HG02852 (cell line): ENCODE results near the gene DCC.

ENCODE experiments used
- ATAC-seq: cut with Tn5 transposase; IDR thresholded peaks from one replicate; pipeline ENCODE4 v1.9.1; 2021; ENCODE audit warnings: mild to moderate bottlenecking, moderate library complexity; ENCODE audit not compliant: unreplicated experiment

DCC gene

DNA sequence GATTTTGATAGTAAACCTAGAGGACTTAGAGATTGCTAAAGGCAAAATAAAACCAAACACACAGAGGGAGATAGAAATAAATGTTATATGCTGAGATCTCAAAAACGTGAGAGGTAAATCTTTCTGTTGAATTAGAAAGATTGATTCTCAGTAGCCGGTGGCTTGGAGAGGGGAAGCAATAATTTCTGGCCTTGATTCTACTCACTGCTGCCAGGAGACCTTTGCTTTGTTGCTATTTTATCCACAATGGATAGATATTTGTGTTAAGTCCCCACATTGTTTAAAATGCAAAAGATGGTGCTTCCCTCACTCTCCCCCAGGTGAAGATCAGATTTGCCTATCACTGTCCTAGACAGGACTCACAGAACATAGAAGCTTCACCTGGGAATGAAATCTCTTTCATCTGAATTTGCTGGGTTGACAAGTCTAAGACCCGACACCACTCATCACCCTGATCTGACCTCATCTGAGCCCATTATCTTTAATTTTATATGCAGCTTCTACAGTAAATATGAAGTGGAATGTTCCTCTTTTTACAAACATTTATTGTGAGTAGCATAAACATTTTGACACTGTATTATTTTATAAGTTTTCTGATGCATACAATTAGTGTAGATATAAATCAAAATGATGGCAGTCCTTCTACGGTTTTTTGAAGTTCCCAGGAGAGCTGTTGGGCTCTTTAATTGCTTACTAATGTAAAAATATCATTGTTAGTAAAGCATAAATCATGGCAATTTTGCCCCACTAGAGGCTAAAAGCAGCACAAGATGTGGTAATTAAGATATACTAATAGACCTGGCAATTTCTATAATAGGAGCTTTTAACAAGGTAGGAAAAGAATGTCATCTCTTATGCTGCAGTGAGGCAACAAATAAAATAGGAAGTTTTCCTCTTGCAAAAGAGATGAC lies 149.7 kb downstream of the DCC start:
- no peak for ATAC-seq

DNA sequence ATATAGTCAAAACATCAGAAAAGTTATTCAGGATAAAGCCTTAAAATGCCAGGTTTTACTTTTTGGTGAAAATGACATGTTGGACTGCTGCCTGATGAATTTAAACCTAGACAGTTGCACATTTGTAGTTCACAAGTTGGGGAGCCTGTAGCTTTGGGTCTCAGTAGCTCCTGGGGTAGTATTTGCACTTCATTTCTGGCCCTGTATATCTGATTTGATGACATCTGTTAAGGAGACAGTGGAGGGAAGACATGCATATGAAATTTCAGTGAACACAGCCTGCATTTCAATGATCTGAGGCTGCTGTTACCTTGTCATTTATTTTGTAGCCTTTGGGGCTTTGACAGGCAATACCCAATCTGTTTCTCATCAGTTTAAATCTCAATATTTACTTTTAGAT lies 156.4 kb downstream of the DCC start:
- ATAC-seq: no peak

DNA sequence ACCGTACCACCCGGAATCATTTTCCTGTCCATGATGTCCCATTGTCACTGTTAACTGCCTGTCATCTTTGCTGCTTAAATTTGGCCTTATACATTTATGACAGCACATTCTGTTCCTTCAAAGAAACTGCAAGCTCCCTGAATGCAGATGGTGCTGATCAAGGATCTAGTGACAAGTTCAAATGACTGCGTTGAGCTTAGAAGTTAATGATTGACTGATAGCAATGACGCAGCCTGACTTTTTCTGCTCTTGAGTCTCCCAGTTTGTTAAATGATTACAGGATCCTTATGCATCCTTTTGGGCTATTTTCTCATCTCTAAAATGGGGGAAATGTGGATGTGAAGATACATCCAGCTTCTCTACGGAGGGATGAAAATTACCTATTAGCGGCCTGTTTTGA lies 159.0 kb downstream of the DCC start:
- no peak for ATAC-seq

DNA sequence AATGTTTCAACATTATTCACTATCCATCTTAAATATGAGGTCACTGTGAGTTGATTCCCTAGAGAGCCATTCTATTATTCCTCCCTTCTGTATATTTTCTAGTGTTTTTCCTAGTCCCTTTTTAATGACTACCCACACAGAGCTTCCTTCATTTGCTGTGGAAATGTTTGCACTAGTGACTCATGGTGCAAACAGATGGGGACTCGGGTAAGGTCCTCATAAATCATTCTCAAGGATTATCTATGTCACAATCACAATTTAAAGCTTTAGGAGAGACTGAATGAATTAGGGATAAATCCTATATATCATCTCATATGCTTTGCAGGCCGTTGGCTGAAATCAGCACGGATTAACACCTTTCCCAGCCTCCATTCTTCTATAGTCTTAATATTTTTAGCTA lies 159.6 kb downstream of the DCC start:
- ATAC-seq: no peak

DNA sequence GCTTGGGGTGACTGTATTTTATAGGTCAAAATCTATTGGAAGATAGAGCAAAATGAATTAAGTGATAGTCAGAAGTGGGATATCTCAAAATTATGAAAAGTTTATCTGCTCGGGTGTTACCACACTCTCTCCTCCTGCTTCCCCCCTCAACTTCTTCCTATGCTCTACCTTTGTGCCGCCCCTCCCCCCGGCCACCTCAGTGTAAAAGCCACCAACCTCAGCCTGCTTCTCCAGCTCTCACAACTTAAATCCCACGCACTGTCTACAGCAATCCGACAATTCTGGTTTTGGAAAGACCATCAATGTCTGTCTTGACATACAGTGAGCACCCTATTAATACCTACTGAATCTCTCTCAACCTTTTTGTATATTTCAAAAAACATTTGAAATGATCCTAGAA lies 164.6 kb downstream of the DCC start:
- no peak for ATAC-seq

GRCh38 chr18:52510139-52510538 lies 170.1 kb downstream of the DCC start:
- no peak for ATAC-seq

DNA sequence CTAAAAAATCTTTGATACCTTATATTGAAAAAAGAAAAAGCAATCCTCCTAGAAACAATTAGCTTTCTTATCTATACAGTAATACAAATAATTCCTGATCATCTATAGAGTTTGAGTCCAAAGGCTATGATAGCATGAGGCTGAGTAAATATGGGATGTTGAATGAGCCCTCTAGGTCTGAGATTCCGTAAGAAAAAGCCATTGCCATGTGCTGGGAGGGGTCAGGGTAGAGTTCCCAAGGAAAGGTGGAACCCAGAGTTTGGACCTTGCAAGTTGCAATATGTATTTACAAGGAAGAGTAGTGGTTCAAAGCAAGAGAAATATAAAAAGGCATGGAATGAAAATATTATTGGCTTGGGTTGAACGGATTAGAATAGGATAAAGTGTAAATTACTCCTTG lies 178.1 kb downstream of the DCC start:
- no peak for ATAC-seq

GRCh38 chr18:52519021-52519420 lies 179.0 kb downstream of the DCC start:
- ATAC-seq: no peak

DNA sequence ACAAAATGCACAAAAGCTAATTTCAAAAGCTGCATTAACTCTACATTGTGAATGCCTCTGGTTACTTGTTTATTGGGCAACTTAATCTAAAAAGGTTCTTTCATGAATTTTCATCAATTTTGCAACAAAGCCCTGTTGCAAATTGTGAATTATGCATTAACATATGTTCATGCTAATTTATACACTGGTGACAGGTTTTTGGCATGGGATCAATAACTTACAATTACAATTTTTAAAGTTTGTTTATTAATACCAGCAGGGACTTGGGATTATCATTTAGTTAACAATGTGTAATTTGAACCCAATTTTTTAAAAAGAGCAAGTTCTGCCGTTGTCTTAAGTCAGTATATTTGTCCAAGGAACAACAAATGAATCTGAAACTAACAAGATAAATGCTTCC lies 183.6 kb downstream of the DCC start:
- no peak for ATAC-seq

DNA sequence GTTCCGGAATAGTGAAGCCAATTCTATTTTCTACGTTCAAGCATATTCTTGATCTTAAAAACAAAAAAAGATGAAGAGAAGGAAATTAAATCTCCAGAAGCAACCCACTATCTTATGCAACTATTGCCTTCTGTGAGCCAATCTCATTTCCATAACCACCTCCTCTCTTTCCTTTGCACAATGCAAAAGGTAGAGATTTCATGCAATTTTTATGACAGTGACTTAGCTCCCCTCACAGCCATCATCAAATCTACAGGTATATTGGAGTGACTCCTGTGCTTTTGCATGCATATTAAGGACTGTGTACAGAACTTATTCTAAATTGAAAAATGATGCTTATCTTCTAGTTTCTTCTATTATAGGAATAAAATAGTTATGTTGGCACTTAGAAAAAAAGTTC lies 191.8 kb downstream of the DCC start:
- ATAC-seq: no peak

- no peak for ATAC-seq
Observed at GRCh38 chr18:52536039-52536438, 196.0 kb downstream of the DCC start.

- no peak for ATAC-seq
Observed at GRCh38 chr18:52537261-52537660, 197.3 kb downstream of the DCC start.

GRCh38 chr18:52541056-52541455 lies 201.1 kb downstream of the DCC start:
- ATAC-seq: no peak

DNA sequence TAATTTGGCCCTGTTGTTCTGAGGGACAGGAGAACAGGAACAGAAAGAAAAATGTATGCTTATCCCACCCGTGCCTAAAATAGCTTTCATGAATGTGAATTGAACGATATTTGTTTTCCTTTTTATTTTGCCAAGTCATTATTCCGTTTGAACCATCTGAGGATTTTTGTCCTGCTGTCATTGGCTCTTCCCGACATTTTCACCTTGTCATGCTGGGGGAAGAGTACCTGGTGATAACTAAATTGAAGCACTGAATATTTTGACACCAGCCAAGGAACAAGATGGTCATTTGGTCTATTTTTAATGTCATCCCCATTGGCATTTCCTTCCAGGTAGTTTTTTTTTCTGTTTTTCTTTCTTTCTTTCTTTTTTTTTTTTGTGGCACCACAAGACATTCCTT lies 204.1 kb downstream of the DCC start:
- ATAC-seq: no peak

- ATAC-seq: no peak
Observed at GRCh38 chr18:52546686-52547346, 206.8 kb downstream of the DCC start.

- no peak for ATAC-seq
Observed at GRCh38 chr18:52553441-52553840, 213.4 kb downstream of the DCC start.

DNA sequence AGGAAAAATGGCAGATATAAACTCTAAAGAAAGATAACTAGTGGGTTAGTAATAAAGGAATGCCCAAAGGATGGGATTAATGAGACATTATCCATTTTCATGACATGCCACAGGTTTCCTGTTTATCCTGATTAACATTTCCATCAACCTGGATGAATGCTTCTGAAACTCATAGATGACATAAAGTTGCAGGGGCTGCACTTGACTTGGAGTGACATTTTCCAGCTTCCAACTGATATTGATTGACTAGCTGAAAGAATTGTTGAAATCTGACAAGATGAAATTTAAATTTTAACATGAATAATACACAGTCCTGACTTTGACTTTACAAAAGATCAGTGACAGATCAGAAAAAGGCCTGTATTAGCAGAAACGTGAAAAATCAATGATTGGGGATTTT lies 214.2 kb downstream of the DCC start:
- no peak for ATAC-seq

DNA sequence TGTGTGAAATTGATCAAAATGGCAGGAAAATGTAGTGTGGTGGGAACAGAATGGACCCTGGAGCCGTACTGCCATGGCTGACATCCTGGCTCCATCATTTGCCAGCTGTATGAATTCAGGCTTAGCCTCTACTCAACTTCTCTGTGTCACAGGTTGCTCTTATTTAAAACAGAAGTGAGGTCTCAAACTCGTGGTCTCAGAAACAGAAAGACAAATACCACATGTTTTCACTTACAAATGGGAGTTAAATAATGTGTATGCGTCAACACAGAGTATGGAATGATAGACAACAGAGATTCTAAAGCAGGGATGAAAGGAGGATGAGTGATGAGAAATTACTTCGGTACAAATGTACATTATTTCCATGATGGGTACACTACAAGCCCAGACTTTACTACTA lies 227.4 kb downstream of the DCC start:
- ATAC-seq: no peak

GRCh38 chr18:52569492-52569891 lies 229.5 kb downstream of the DCC start:
- ATAC-seq: no peak

DNA sequence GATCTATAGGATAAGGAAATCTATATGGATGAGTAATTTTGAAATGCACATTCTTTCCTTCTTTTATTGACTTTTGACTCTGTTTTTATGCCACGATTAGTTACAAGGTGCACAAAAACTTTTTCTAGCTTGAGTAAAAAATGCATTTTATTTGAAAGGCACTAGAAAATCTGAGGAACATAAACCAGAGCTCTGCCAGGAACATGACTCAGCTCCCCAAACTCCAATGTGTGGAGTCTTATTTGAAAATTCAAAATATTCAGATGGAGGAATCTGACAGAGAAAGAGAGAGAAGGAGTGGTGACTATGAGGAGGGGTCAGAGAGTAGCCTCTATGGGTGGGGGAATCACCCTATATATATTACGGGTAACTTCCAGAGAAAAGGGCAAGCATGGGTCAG lies 231.0 kb downstream of the DCC start:
- ATAC-seq: no peak

- no peak for ATAC-seq
Observed at GRCh38 chr18:52572036-52573000, 232.3 kb downstream of the DCC start.
